AML-193 (cell line): ENCODE data around the gene NRXN3.

Experiments used
- DNase-seq, 2 experiments: peaks; one replicate each; lab custom pipeline; 2025; lab: John Stamatoyannopoulos, UW

The NRXN3 gene

GRCh38 chr14:79204591-79204990 is 1034.4 kb downstream of the NRXN3 start:
- no peak for DNase-seq

GRCh38 chr14:79209418-79209817 is 1039.2 kb downstream of the NRXN3 start:
- no peak for DNase-seq

GRCh38 chr14:79225815-79226214 is 1055.6 kb downstream of the NRXN3 start:
- DNase-seq, result no peak

- no peak for DNase-seq
Measured at GRCh38 chr14:79229383-79229909, 1059.3 kb downstream of the NRXN3 start.

- DNase-seq, result no peak
Measured at GRCh38 chr14:79242666-79243065, 1072.5 kb downstream of the NRXN3 start.

- DNase-seq, result no peak
Measured at GRCh38 chr14:79246173-79246572, 1076.0 kb downstream of the NRXN3 start.

- no peak for DNase-seq
Measured at GRCh38 chr14:79248126-79248525, 1078.0 kb downstream of the NRXN3 start.

- DNase-seq, result no peak
Measured at GRCh38 chr14:79248771-79249170, 1078.6 kb downstream of the NRXN3 start.

- DNase-seq, result no peak
Measured at GRCh38 chr14:79251278-79251677, 1081.1 kb downstream of the NRXN3 start.

GRCh38 chr14:79253576-79253975 is 1083.4 kb downstream of the NRXN3 start:
- DNase-seq, result no peak

- no peak for DNase-seq
Measured at GRCh38 chr14:79254069-79254775, 1084.0 kb downstream of the NRXN3 start.

- DNase-seq, result no peak
Measured at GRCh38 chr14:79256380-79256779, 1086.2 kb downstream of the NRXN3 start.

GRCh38 chr14:79260406-79260805 is 1090.2 kb downstream of the NRXN3 start:
- no peak for DNase-seq

GRCh38 chr14:79265366-79265946 is 1095.3 kb downstream of the NRXN3 start:
- DNase-seq, result no peak

GRCh38 chr14:79270361-79270760 is 1100.2 kb downstream of the NRXN3 start:
- no peak for DNase-seq

GRCh38 chr14:79271122-79271521 is 1100.9 kb downstream of the NRXN3 start:
- no peak for DNase-seq

GRCh38 chr14:79274641-79275291 is 1104.6 kb downstream of the NRXN3 start:
- no peak for DNase-seq

- DNase-seq, result no peak
Measured at GRCh38 chr14:79275292-79275655, 1105.1 kb downstream of the NRXN3 start.

- no peak for DNase-seq
Measured at GRCh38 chr14:79278286-79278797, 1108.2 kb downstream of the NRXN3 start.

- no peak for DNase-seq
Measured at GRCh38 chr14:79278798-79279644, 1108.8 kb downstream of the NRXN3 start.

- DNase-seq, result no peak
Measured at GRCh38 chr14:79279645-79280597, 1109.7 kb downstream of the NRXN3 start.
